CD4-positive, alpha-beta T cell (primary cell): ENCODE data around the gene ESR2. TPM values are rescaled to one million over a fixed set of nuclear protein-coding genes. Genes with fewer than 3 reads are reported as not detected.

ENCODE experiments used
- ATAC-seq: fragments of 200-7000 bp; cut with Tn5 transposase; one replicate; pipeline ENCODE4 v1.10.0; 2022; ENCODE audit warnings: mild to moderate bottlenecking; ENCODE audit not compliant: poor library complexity
- CTCF ChIA-PET: fragments of 350-600 bp; sonication (Branson Sonifier 250); formaldehyde crosslinking; loops from one replicate; lab custom pipeline; 2021; ENCODE audit warnings: antibody characterized with exemption, inconsistent platforms; lab: Charles Lee
- POLR2A ChIA-PET: fragments of 350-600 bp; sonication (Branson Sonifier 250); formaldehyde crosslinking; loops from one replicate; lab custom pipeline; 2021; ENCODE audit warnings: antibody characterized with exemption, inconsistent platforms; lab: Charles Lee
- DNase-seq, 14 experiments: peaks; one replicate each; pipeline ENCODE4 v3.0.0-alpha.2; 2013 to 2020; ENCODE audit warnings: mixed read lengths in 2 of 14
- H3K27ac ChIP-seq, 2 donors: one replicate each; pipeline versions ENCODE4 v1.5.1 to v1.7.0; 2013; ENCODE audit warnings: low read length in 2 of 2, low read depth in 1 of 2, mild to moderate bottlenecking in 1 of 2
- H3K27me3 ChIP-seq, 2 experiments: 1 replicate in 1 of 2; 2 replicates in 1 of 2; pipeline versions ENCODE4 v1.6.1 to v1.7.0; 2013; ENCODE audit warnings: low read length in 2 of 2, control low read depth in 1 of 2, mild to moderate bottlenecking in 1 of 2, moderate library complexity in 1 of 2; ENCODE audit not compliant: insufficient read depth in 2 of 2, control insufficient read depth in 1 of 2
- H3K36me3 ChIP-seq: one replicate; pipeline ENCODE4 v1.6.1; 2013; ENCODE audit warnings: low read length, control low read depth; ENCODE audit not compliant: insufficient read depth
- H3K4me1 ChIP-seq: one replicate; pipeline ENCODE4 v1.6.1; 2013; ENCODE audit warnings: low read length, control low read depth; ENCODE audit not compliant: insufficient read depth
- H3K4me3 ChIP-seq: one replicate; pipeline ENCODE4 v1.5.1; 2013; ENCODE audit warnings: mild to moderate bottlenecking, low read length, moderate library complexity
- H3K9me3 ChIP-seq, 2 experiments: 1 replicate in 1 of 2; 2 replicates in 1 of 2; pipeline versions ENCODE4 v1.6.1 to v1.7.0; 2013; ENCODE audit warnings: low read length in 2 of 2, mild to moderate bottlenecking in 2 of 2, control low read depth in 1 of 2, moderate library complexity in 1 of 2; ENCODE audit not compliant: control insufficient read depth in 1 of 2, insufficient read depth in 1 of 2
- H3K27ac Mint-ChIP-seq: one replicate; pipeline ENCODE4 v1.8.0; 2020; ENCODE audit warnings: mixed read lengths
- H3K27me3 Mint-ChIP-seq: one replicate; pipeline ENCODE4 v1.8.0; 2021; ENCODE audit warnings: mixed read lengths
- H3K36me3 Mint-ChIP-seq: one replicate; pipeline ENCODE4 v1.8.0; 2021; ENCODE audit warnings: low read depth, mixed read lengths
- H3K4me1 Mint-ChIP-seq: one replicate; pipeline ENCODE4 v1.8.0; 2021; ENCODE audit warnings: low read depth, mixed read lengths
- H3K4me3 Mint-ChIP-seq: one replicate; pipeline ENCODE4 v1.8.0; 2020; ENCODE audit warnings: mild to moderate bottlenecking, mixed read lengths
- H3K9me3 Mint-ChIP-seq: one replicate; pipeline ENCODE4 v1.8.0; 2020; ENCODE audit warnings: mixed read lengths
- CTCF ChIP-seq: fragments of 200-600 bp; IDR thresholded peaks from one replicate; pipeline ENCODE4 v1.8.0; 2022; ENCODE audit warnings: antibody characterized with exemption, mild to moderate bottlenecking
- intact Hi-C, 2 experiments: fragments of 100-400 bp; cut with DNase I in 1 of 2; cut with micrococcal nuclease in 1 of 2; formaldehyde crosslinking; loops; one replicate each; pipeline versions ENCODE4 v1.15.1 to v1.9.0; 2023 to 2025; cut with DNase I, micrococcal nuclease
- total RNA-seq, 174 experiments: library from RNA in 2 of 174; stranded (reverse) in 2 of 174; gene quantifications; one replicate each; pipeline ENCODE4 v1.2.3 and lab custom pipeline; 2021 to 2026

Gene ESR2
- total RNA-seq, 2 experiments from 2014 or later, result 0.08 TPM; not detected in 1

GRCh38 chr14:64061706-64062105 is 232.5 kb downstream of the ESR2 start:
- H3K36me3 ChIP-seq, result peaks cover 62% of the 10 kb centered on the region
- intact Hi-C loops, result no loop called here
- Mint-ChIP-seq H3K4me1 (no peaks in the 10 kb centered on the region), H3K4me3 (no peak overlapping the region), H3K36me3 (peaks cover 76% of the 10 kb centered on the region), H3K27ac (no peak overlapping the region), H3K9me3 (no peaks in the 10 kb centered on the region), H3K27me3 (no peaks in the 10 kb centered on the region)
- H3K9me3 ChIP-seq, result no peaks in the 10 kb centered on the region
- ATAC-seq (no peak), DNase-seq (no peak)
- CTCF ChIA-PET, result no interaction called here
- H3K27me3 ChIP-seq, result no peaks in the 10 kb centered on the region
- TF ChIP-seq CTCF, result no peak
- H3K4me3 ChIP-seq, result no peak overlapping the region
- POLR2A ChIA-PET, result interaction anchor here (0.8 kb wide), 1 partner anchor 9 kb away, joined by 3 read pairs; no protein-coding TSS in a partner anchor
- no peak overlapping the region for H3K27ac ChIP-seq
- no peaks in the 10 kb centered on the region for H3K4me1 ChIP-seq

GRCh38 chr14:64061115-64061514 is 233.1 kb downstream of the ESR2 start:
- ChIA-PET POLR2A (interaction anchor here (0.6 kb wide), 1 partner anchor 379 kb away, joined by 3 read pairs; no protein-coding TSS in a partner anchor), CTCF (no interaction called here)
- Mint-ChIP-seq H3K27ac (no peak overlapping the region), H3K4me3 (no peak overlapping the region), H3K4me1 (no peaks in the 10 kb centered on the region), H3K36me3 (peaks cover 70% of the 10 kb centered on the region), H3K9me3 (no peaks in the 10 kb centered on the region), H3K27me3 (no peaks in the 10 kb centered on the region)
- Histone ChIP-seq H3K9me3 (no peaks in the 10 kb centered on the region), H3K36me3 (peaks cover 59% of the 10 kb centered on the region), H3K27me3 (no peaks in the 10 kb centered on the region), H3K4me3 (no peak overlapping the region), H3K27ac (no peak overlapping the region), H3K4me1 (no peaks in the 10 kb centered on the region)
- ATAC-seq, result no peak
- no peak for DNase-seq
- TF ChIP-seq CTCF, result no peak
- intact Hi-C loops, result no loop called here

GRCh38 chr14:64060648-64061096 is 233.5 kb downstream of the ESR2 start:
- no peak for ATAC-seq
- TF ChIP-seq CTCF, result no peak
- H3K36me3 Mint-ChIP-seq, result peaks cover 70% of the 10 kb centered on the region
- Histone ChIP-seq H3K27me3 (no peaks in the 10 kb centered on the region), H3K4me3 (no peak overlapping the region), H3K36me3 (peaks cover 59% of the 10 kb centered on the region), H3K27ac (no peak overlapping the region), H3K4me1 (no peaks in the 10 kb centered on the region), H3K9me3 (no peaks in the 10 kb centered on the region)
- peak in 2 of 14 experiments; percentile 4 to 12 for DNase-seq
- H3K27ac Mint-ChIP-seq, result no peak overlapping the region
- POLR2A ChIA-PET, result interaction anchor here (0.6 kb wide), 1 partner anchor 379 kb away, joined by 3 read pairs; no protein-coding TSS in a partner anchor
- no peaks in the 10 kb centered on the region for H3K27me3 Mint-ChIP-seq
- H3K4me1 Mint-ChIP-seq, result no peaks in the 10 kb centered on the region
- CTCF ChIA-PET, result no interaction called here
- intact Hi-C loops, result no loop called here
- no peak overlapping the region for H3K4me3 Mint-ChIP-seq
- H3K9me3 Mint-ChIP-seq, result no peaks in the 10 kb centered on the region
